Gastrocnemius medialis (tissue), 4 donors: ENCODE measurements around the gene MAPKAP1. TPM values are rescaled to one million over a fixed set of nuclear protein-coding genes. Genes with fewer than 3 reads are reported as not detected.
A peak's percentile ranks its signal among the peaks of the same experiment; 100 is the strongest.

Experiments used
- ATAC-seq, 2 donors: fragments of 150-250 bp; one replicate each; pipeline ENCODE4 v1.9.1; 2016
- DNase-seq, 2 donors: peaks; one replicate each; pipeline ENCODE4 v3.0.0-alpha.2; 2019
- H3K27ac ChIP-seq, 4 donors: fragments of 200-600 bp; sonication (generic); 1 replicate in 1 of 4; 2 replicates in 3 of 4; pipeline ENCODE4 v1.5.1; 2016 to 2018; ENCODE audit warnings: mild to moderate bottlenecking in 2 of 4, moderate library complexity in 1 of 4
- H3K27me3 ChIP-seq, 3 donors: fragments of 200-600 bp; sonication (generic) in 2 of 3; 1 replicate in 1 of 3; 2 replicates in 2 of 3; pipeline versions ENCODE4 v1.5.1 to v1.6.0; 2016 to 2019; ENCODE audit warnings: mild to moderate bottlenecking in 1 of 3, moderate library complexity in 1 of 3
- H3K36me3 ChIP-seq, 2 donors: fragments of 200-600 bp; sonication (generic) in 1 of 2; one replicate each; pipeline ENCODE4 v1.5.1; 2017 to 2018
- H3K4me1 ChIP-seq, 2 donors: fragments of 200-600 bp; sonication (generic) in 1 of 2; one replicate each; pipeline ENCODE4 v1.5.1; 2016 to 2017; ENCODE audit warnings: mild to moderate bottlenecking in 2 of 2
- H3K4me3 ChIP-seq, 4 donors: fragments of 200-600 bp; sonication (generic) in 3 of 4; 1 replicate in 1 of 4; 2 replicates in 3 of 4; pipeline ENCODE4 v1.5.1; 2016 to 2019; ENCODE audit warnings: mild to moderate bottlenecking in 2 of 4
- H3K9me3 ChIP-seq, 3 donors: fragments of 200-600 bp; sonication (generic) in 2 of 3; 1 replicate in 1 of 3; 2 replicates in 2 of 3; pipeline ENCODE4 v1.5.1; 2016 to 2019
- CTCF ChIP-seq, 5 experiments: fragments of 450-650 bp in 3 of 5; fragments of 200-600 bp in 2 of 5; sonication (generic) in 2 of 5; IDR thresholded peaks in 4 of 5; conservative IDR thresholded peaks in 1 of 5; 1 replicate in 4 of 5; 2 replicates in 1 of 5; pipeline ENCODE4 v1.5.1; 2016 to 2019; ENCODE audit warnings: antibody characterized with exemption in 5 of 5, mild to moderate bottlenecking in 3 of 5, moderate library complexity in 3 of 5
- POLR2A ChIP-seq, 2 donors: fragments of 450-650 bp; IDR thresholded peaks; one replicate each; pipeline ENCODE4 v1.6.1; 2017; ENCODE audit warnings: antibody characterized with exemption in 2 of 2, mild to moderate bottlenecking in 2 of 2, moderate library complexity in 2 of 2
- in situ Hi-C, 4 donors: fragments of 200-750 bp; cut with MboI; loops; one replicate each; pipeline versions ENCODE4 v1.15.0 to v1.8.0; 2017; ENCODE audit warnings: low sequenced_read_pairs in 4 of 4
- intact Hi-C: fragments of 100-400 bp; cut with DNase I; formaldehyde crosslinking; loops from one replicate; pipeline ENCODE4 v1.15.1; 2023; ENCODE audit warnings: low total_unique reads
- total RNA-seq, 4 donors: library from RNA; depleted of rRNA; stranded (reverse); fragments of >200 nt; gene quantifications; one replicate each; pipeline versions ENCODE4 v1.1.0 to v1.2.3, GENCODE V29; 2016

MAPKAP1 gene
- total RNA-seq, 4 donors from 2014 or later: 58.2 to 123 (median 104) TPM

- Histone ChIP-seq H3K4me3 (no peak overlapping the region), H3K36me3 (no peaks in the 10 kb centered on the region), H3K4me1 (peaks cover 0 to 5% of the 10 kb centered on the region in 2 donors), H3K9me3 (no peaks in the 10 kb centered on the region), H3K27ac (no peak overlapping the region), H3K27me3 (no peaks in the 10 kb centered on the region)
- TF ChIP-seq POLR2A (IDR thresholded peaks at IDR 0.05) (no peak), CTCF (IDR thresholded peaks at IDR 0.05 in 4 of 5, conservative IDR thresholded peaks at IDR 0.05 in 1 of 5) (no peak)
- ATAC-seq: peak; percentile 58 to 86
- DNase-seq: peak; percentile 33 to 48
- in situ Hi-C loops (no loop called here), intact Hi-C loops (no loop called here)
Observed at GRCh38 chr9:125486576-125486975, 220.4 kb downstream of the MAPKAP1 start.

GRCh38 chr9:125486152-125486508, 220.9 kb downstream of the MAPKAP1 start:
- intact Hi-C loops (no loop called here), in situ Hi-C loops (no loop called here)
- DNase-seq: no peak
- Histone ChIP-seq H3K4me3 (no peak overlapping the region), H3K36me3 (no peaks in the 10 kb centered on the region), H3K27ac (no peak overlapping the region), H3K4me1 (peaks cover 0 to 5% of the 10 kb centered on the region in 2 donors), H3K27me3 (no peaks in the 10 kb centered on the region), H3K9me3 (no peaks in the 10 kb centered on the region)
- ATAC-seq: no peak
- no peak for TF ChIP-seq CTCF (IDR thresholded peaks at IDR 0.05 in 4 of 5, conservative IDR thresholded peaks at IDR 0.05 in 1 of 5)
- TF ChIP-seq POLR2A (IDR thresholded peaks at IDR 0.05): no peak

GRCh38 chr9:125485471-125486151, 221.4 kb downstream of the MAPKAP1 start:
- H3K4me3 ChIP-seq: no peak overlapping the region
- no peak for DNase-seq
- H3K27me3 ChIP-seq: no peaks in the 10 kb centered on the region
- in situ Hi-C loops: no loop called here
- no peaks in the 10 kb centered on the region for H3K9me3 ChIP-seq
- intact Hi-C loops: no loop called here
- H3K27ac ChIP-seq: no peak overlapping the region
- ATAC-seq: no peak
- no peak for TF ChIP-seq CTCF (IDR thresholded peaks at IDR 0.05 in 4 of 5, conservative IDR thresholded peaks at IDR 0.05 in 1 of 5)
- no peak for TF ChIP-seq POLR2A (IDR thresholded peaks at IDR 0.05)
- no peaks in the 10 kb centered on the region for H3K36me3 ChIP-seq
- H3K4me1 ChIP-seq: peaks cover 0 to 5% of the 10 kb centered on the region in 2 donors

GRCh38 chr9:125484350-125485282, 222.4 kb downstream of the MAPKAP1 start:
- Histone ChIP-seq H3K27me3 (no peaks in the 10 kb centered on the region), H3K36me3 (no peaks in the 10 kb centered on the region), H3K27ac (no peak overlapping the region), H3K4me1 (peaks cover 0 to 5% of the 10 kb centered on the region in 2 donors), H3K9me3 (no peaks in the 10 kb centered on the region), H3K4me3 (no peak overlapping the region)
- in situ Hi-C loops: no loop called here
- intact Hi-C loops: no loop called here
- ATAC-seq: no peak
- DNase-seq: no peak
- no peak for TF ChIP-seq CTCF (IDR thresholded peaks at IDR 0.05 in 4 of 5, conservative IDR thresholded peaks at IDR 0.05 in 1 of 5)
- TF ChIP-seq POLR2A (IDR thresholded peaks at IDR 0.05): no peak
